GM23248 (cell line): Measurements from ENCODE around the gene OTULINL. TPM values are rescaled to one million over a fixed set of nuclear protein-coding genes. Genes with fewer than 3 reads are reported as not detected.

Experiments
- DNase-seq: peaks from one replicate; pipeline ENCODE4 v3.0.0-alpha.2; 2015
- H2AFZ ChIP-seq: fragments of 200-600 bp; sonication (generic); 2 replicates; pipeline ENCODE4 v1.6.1; 2016; ENCODE audit warnings: antibody characterized with exemption
- H3F3A ChIP-seq: fragments of 200-600 bp; sonication (generic); 2 replicates; pipeline ENCODE4 v1.6.1; 2016; ENCODE audit warnings: mild to moderate bottlenecking, antibody characterized with exemption, mixed run types; ENCODE audit not compliant: insufficient read depth
- H3K27ac ChIP-seq: fragments of 200-600 bp; sonication (generic); 2 replicates; pipeline ENCODE4 v1.5.1; 2016; ENCODE audit warnings: mild to moderate bottlenecking
- H3K27me3 ChIP-seq: fragments of 200-600 bp; sonication (generic); replicated peaks from 2 replicates; pipeline ENCODE4 v1.6.1; 2016; ENCODE audit warnings: mild to moderate bottlenecking; ENCODE audit not compliant: insufficient read depth
- H3K36me3 ChIP-seq: fragments of 200-600 bp; sonication (generic); 2 replicates; pipeline ENCODE4 v1.6.1; 2016; ENCODE audit warnings: low read depth, mild to moderate bottlenecking
- H3K4me1 ChIP-seq: fragments of 200-600 bp; sonication (generic); 2 replicates; pipeline ENCODE4 v1.6.1; 2016; ENCODE audit warnings: mild to moderate bottlenecking; ENCODE audit not compliant: insufficient read depth
- H3K4me2 ChIP-seq: fragments of 200-600 bp; sonication (generic); one replicate; pipeline ENCODE4 v1.6.1; 2016; ENCODE audit warnings: mild to moderate bottlenecking; ENCODE audit not compliant: unreplicated experiment
- H3K4me3 ChIP-seq: fragments of 200-600 bp; sonication (generic); 2 replicates; pipeline ENCODE4 v1.5.1; 2016; ENCODE audit warnings: mild to moderate bottlenecking
- H3K79me2 ChIP-seq: fragments of 200-600 bp; sonication (generic); 2 replicates; pipeline ENCODE4 v1.6.1; 2016; ENCODE audit warnings: mild to moderate bottlenecking; ENCODE audit not compliant: insufficient read depth
- H3K9ac ChIP-seq: fragments of 200-600 bp; sonication (generic); 2 replicates; pipeline ENCODE4 v1.6.1; 2016; ENCODE audit warnings: mild to moderate bottlenecking
- H3K9me2 ChIP-seq: fragments of 200-600 bp; sonication (generic); 2 replicates; pipeline ENCODE4 v1.6.1; 2016; ENCODE audit warnings: mixed run types, mild to moderate bottlenecking, moderate library complexity; ENCODE audit not compliant: insufficient read depth
- H3K9me3 ChIP-seq: fragments of 200-600 bp; sonication (generic); one replicate; pipeline ENCODE4 v1.6.1; 2017; ENCODE audit warnings: low read depth
- H4K20me1 ChIP-seq: fragments of 200-600 bp; sonication (generic); 2 replicates; pipeline ENCODE4 v1.6.0; 2016; ENCODE audit not compliant: insufficient read depth
- EZH2 ChIP-seq: fragments of 200-600 bp; sonication (generic); IDR thresholded peaks from 2 replicates; pipeline ENCODE4 v1.6.1; 2018; ENCODE audit warnings: antibody characterized with exemption, mild to moderate bottlenecking; ENCODE audit not compliant: insufficient read depth, poor library complexity, severe bottlenecking
- EZH2phosphoT487 ChIP-seq: fragments of 200-600 bp; sonication (generic); IDR thresholded peaks from 2 replicates; pipeline ENCODE4 v1.6.1; 2018; ENCODE audit warnings: antibody characterized with exemption, moderate library complexity, mild to moderate bottlenecking, low read depth; ENCODE audit not compliant: insufficient read depth
- WGBS, 2 experiments: methylation state at CpG; one replicate each; pipeline ENCODE4 v1.1.6; 2015 to 2017; ENCODE audit warnings: low lambda C conversion rate in 2 of 2, low coverage in 1 of 2; ENCODE audit errors: missing lambda C conversion rate in 2 of 2; 5-methylcytosine and 5-hydroxymethylcytosine counted together
- in situ Hi-C: fragments of 300-500 bp; cut with MboI; formaldehyde crosslinking; loops from 2 replicates; pipeline ENCODE4 v1.15.0; 2020
- polyA plus RNA-seq: library from polyadenylated mRNA; unstranded; fragments of >200 nt; fragmentation: Nextera tagmentation; extraction: Ambion mirVana; gene quantifications from 2 replicates; pipeline ENCODE4 v1.2.1, GENCODE V29; 2016
- total RNA-seq: library from RNA; depleted of rRNA; stranded (reverse); fragments of >200 nt; shearing (Covaris generic); gene quantifications from 2 replicates; pipeline ENCODE4 v1.2.3, GENCODE V29; 2014

The OTULINL gene
- total and polyA plus RNA-seq, 2 experiments from 2014 or later = 0.23 to 1.3 TPM

DNA sequence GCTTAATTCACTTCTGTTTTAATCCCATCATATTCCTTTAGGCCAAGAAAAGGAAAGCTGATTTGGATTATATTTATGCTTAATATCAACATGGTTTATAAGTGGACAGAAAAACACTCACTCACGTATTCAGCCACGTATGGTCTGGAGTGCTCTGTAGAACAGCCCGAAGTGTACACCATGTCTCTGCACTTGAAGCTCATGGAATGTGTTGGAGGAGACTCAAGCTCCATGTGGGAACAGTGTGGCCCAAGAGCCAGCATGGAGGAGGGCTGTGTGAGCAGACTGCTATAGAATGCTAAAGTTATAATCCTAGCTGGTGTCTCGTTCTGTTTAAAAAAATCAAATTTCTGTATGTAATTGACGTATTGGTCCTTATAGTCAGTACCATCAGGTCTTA is 32.9 kb downstream of the OTULINL start:
- H3K9me3 ChIP-seq = no peaks in the 10 kb centered on the region
- WGBS, 2 experiments = 69 to 71% methylated on average over 5 of the region's 5 CpGs
- H3K36me3 ChIP-seq = no peaks in the 10 kb centered on the region
- no peaks in the 10 kb centered on the region for H3K9me2 ChIP-seq
- H3K4me1 ChIP-seq = no peaks in the 10 kb centered on the region
- no peaks in the 10 kb centered on the region for H3K27me3 ChIP-seq
- no peak overlapping the region for H3K4me2 ChIP-seq
- H3K9ac ChIP-seq = no peak overlapping the region
- no peaks in the 10 kb centered on the region for H4K20me1 ChIP-seq
- H2AFZ ChIP-seq = no peak overlapping the region
- no peaks in the 10 kb centered on the region for H3K79me2 ChIP-seq
- in situ Hi-C loops = no loop called here
- no peak overlapping the region for H3K27ac ChIP-seq
- TF ChIP-seq EZH2 = no peak
- TF ChIP-seq EZH2phosphoT487 = no peak
- no peaks in the 10 kb centered on the region for H3F3A ChIP-seq
- H3K4me3 ChIP-seq = no peak overlapping the region
- DNase-seq = no peak

DNA sequence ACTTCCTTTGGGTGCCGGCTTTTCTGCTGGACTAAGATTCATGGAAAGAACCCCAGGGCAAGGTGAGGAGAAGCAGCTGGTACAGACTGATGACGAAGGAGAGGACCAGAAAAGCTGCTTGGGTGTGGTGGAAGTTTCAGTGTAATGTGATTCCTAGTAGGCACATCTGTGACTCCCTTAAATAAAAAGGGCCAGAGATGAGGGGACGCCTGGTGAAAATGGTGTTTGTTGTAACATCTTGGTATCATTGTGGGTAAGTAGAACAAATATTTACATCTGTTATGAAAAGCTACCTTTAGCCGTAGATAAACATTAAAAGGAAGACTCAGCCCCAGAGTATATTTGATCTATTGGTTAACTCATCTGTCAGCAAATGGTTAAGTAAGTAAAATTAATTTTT is 33.8 kb downstream of the OTULINL start:
- Histone ChIP-seq H3K4me3 (no peak overlapping the region), H3K9me3 (no peaks in the 10 kb centered on the region), H3F3A (no peaks in the 10 kb centered on the region), H3K27me3 (0 out of 2 replicates have a peak, but pooled peaks cover 5% of the 10 kb centered on the region), H3K9ac (no peak overlapping the region), H3K4me1 (no peaks in the 10 kb centered on the region), H3K4me2 (no peak overlapping the region), H4K20me1 (no peaks in the 10 kb centered on the region), H2AFZ (no peak overlapping the region), H3K36me3 (no peaks in the 10 kb centered on the region), H3K79me2 (no peaks in the 10 kb centered on the region), H3K27ac (no peak overlapping the region), H3K9me2 (no peaks in the 10 kb centered on the region)
- no peak for DNase-seq
- in situ Hi-C loops = no loop called here
- TF ChIP-seq EZH2 (no peak), EZH2phosphoT487 (no peak)
- WGBS, 2 experiments = 71 to 77% methylated on average over 4 of the region's 4 CpGs

DNA sequence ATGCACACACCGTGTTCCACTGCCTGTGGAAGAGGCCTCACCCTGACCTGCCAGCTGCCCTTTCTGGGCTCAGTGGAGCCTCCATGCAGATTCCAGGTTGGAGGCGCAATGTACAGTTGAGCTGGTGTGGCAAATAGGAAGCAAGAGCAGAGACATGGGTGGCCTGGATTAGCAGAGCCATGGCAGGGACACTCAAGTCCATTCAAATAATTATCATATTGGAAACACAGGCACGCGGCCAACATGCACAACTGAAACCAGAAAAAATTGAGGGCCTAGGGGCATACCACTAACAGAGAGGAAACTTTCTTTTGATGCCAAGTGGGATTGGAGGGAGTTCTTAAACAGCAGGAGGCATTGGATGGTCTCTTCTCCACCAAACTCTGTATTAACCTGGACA is 35.8 kb downstream of the OTULINL start:
- no peaks in the 10 kb centered on the region for H3K9me2 ChIP-seq
- H3K27ac ChIP-seq = no peak overlapping the region
- in situ Hi-C loops = no loop called here
- H2AFZ ChIP-seq = no peak overlapping the region
- TF ChIP-seq EZH2 = no peak
- no peak for TF ChIP-seq EZH2phosphoT487
- H3K9ac ChIP-seq = no peak overlapping the region
- H3K27me3 ChIP-seq = 0 out of 2 replicates have a peak, but pooled peaks cover 16% of the 10 kb centered on the region
- no peaks in the 10 kb centered on the region for H3K36me3 ChIP-seq
- H3F3A ChIP-seq = no peaks in the 10 kb centered on the region
- H3K4me3 ChIP-seq = no peak overlapping the region
- no peaks in the 10 kb centered on the region for H3K79me2 ChIP-seq
- no peaks in the 10 kb centered on the region for H3K9me3 ChIP-seq
- H3K4me1 ChIP-seq = no peaks in the 10 kb centered on the region
- no peak overlapping the region for H3K4me2 ChIP-seq
- WGBS, 2 experiments = 83 to 88% methylated on average over 4 of the region's 4 CpGs
- no peak for DNase-seq
- no peaks in the 10 kb centered on the region for H4K20me1 ChIP-seq

DNA sequence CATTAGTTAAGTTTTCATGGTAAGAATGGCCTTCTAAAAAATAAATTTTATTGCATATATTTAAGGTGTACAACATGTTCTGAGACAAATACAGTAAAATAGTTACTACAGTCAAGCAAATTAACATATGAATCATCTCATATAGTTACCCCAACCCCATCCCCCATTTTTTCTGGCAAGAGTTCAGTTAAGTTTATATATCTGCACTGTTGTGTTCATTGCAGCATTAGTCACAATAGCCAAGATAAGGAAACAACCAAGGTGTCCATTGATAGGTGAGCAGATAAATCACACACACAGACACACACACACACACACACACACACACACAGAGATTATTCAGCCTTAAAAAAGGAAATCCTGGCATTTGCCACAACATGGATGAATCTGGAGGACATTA is 45.7 kb downstream of the OTULINL start:
- no peaks in the 10 kb centered on the region for H3K79me2 ChIP-seq
- TF ChIP-seq EZH2 (no peak), EZH2phosphoT487 (no peak)
- no peaks in the 10 kb centered on the region for H3K9me2 ChIP-seq
- no peak overlapping the region for H2AFZ ChIP-seq
- no peaks in the 10 kb centered on the region for H3K36me3 ChIP-seq
- H3K27me3 ChIP-seq = peaks cover 18% of the 10 kb centered on the region
- H3K4me1 ChIP-seq = no peaks in the 10 kb centered on the region
- H3K9ac ChIP-seq = no peak overlapping the region
- no peaks in the 10 kb centered on the region for H4K20me1 ChIP-seq
- in situ Hi-C loops = no loop called here
- H3K4me3 ChIP-seq = no peak overlapping the region
- H3K4me2 ChIP-seq = no peak overlapping the region
- no peak for DNase-seq
- H3K9me3 ChIP-seq = no peaks in the 10 kb centered on the region
- no peak overlapping the region for H3K27ac ChIP-seq
- H3F3A ChIP-seq = no peaks in the 10 kb centered on the region

DNA sequence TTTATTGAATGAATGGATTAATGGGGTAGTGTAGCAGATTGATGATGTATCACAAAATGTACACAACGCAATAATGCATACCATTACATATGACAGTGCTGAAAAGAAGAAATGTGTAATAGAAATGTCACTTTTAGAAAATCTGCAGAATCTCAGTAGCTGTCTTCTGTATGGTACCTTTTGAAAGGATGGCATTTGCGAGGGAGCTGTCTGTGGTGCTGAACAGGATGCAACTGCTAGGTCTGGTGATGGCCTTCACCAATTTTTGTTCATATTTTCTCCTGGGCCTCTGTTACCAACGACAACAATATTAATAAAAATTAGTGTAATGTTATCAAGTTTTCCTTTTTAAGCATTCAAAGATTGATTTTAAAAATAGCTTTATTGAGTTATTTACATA is 46.8 kb downstream of the OTULINL start:
- H3K4me3 ChIP-seq = no peak overlapping the region
- H3K9ac ChIP-seq = no peak overlapping the region
- peaks cover 16% of the 10 kb centered on the region for H3K27me3 ChIP-seq
- H3K36me3 ChIP-seq = no peaks in the 10 kb centered on the region
- H3K4me2 ChIP-seq = no peak overlapping the region
- in situ Hi-C loops = no loop called here
- 14 to 16% methylated on average over 3 of the region's 3 CpGs for WGBS, 2 experiments
- H3K9me3 ChIP-seq = no peaks in the 10 kb centered on the region
- no peak overlapping the region for H2AFZ ChIP-seq
- H3F3A ChIP-seq = no peaks in the 10 kb centered on the region
- no peaks in the 10 kb centered on the region for H3K9me2 ChIP-seq
- H4K20me1 ChIP-seq = no peaks in the 10 kb centered on the region
- no peak for TF ChIP-seq EZH2
- no peak for TF ChIP-seq EZH2phosphoT487
- no peaks in the 10 kb centered on the region for H3K4me1 ChIP-seq
- H3K79me2 ChIP-seq = no peaks in the 10 kb centered on the region
- DNase-seq = peak; percentile 65
- no peak overlapping the region for H3K27ac ChIP-seq
